HG03432 (cell line): ENCODE results near the gene FAF1.
"Not testable (repeated sequence)": the region's sequence is repeated elsewhere in the genome, so short reads cannot be mapped to it uniquely, and the experiment has no call there.

Source experiments
- ATAC-seq: cut with Tn5 transposase; IDR thresholded peaks from one replicate; pipeline ENCODE4 v1.9.1; 2021; ENCODE audit warnings: mild to moderate bottlenecking, moderate library complexity; ENCODE audit not compliant: unreplicated experiment

FAF1 gene

DNA sequence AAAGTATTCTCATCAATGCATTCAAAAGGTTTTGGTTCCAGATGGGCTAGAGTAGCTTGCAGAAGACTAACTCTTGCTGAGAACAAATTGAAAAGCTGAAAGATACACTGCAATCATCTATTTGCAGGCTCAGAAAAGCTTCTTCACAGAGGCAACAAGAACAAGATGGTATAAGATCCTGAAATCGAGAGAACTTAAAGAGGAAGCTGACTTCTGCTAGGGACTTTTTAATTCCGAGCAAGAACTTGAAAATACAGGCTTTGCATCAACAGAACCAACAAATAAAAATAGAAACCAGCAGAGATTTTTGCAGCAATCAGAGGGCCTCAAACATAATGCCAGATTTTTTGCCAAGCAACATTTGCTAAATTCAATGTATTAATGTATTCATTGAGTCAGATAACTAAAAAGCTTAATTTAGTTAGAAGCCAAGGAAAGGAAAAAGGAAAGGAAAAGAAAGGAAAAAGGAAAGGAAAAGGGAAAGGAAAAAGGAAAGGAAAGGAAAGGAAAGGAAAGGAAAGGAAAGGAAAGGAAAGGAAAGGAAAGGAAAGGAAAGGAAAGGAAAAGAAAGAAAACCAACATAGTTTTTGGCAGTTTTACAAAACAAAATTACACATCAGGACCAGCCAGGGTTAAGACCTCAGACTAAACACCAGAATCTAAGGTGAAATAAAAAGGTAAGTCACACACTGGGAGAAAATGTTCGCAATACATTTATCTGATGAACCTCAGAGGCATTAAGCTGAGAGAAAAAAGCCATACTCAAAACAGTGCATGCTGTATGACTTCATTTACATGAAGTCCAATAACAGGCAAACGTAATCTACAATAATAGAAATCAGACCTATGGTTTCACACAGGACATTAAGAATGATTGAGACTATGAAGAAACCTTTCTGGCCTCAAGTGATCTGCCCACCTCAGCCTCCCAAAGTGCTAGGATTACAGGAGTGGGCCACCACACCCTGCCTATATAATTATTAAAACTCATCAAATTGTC is 42.6 kb downstream of the FAF1 start:
- peak; percentile 70 for ATAC-seq

DNA sequence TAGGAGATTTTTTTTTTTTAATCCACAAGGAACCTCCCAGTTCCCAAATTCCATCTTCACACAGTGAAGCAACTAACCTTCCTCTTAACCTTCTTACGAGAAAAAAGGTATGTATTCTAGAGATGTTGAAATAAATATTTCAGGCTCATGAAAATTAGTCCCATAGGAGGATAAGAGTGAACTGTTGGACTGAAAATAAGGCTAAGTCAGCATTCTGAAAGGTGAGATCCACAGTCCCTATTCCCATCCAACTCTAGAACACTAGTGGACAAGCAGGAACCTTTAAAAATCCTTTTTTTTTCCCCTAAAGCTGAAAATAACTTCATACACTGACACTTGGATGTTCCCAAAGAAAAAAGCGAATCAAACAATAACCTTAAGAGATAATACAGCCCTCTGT is 44.4 kb downstream of the FAF1 start:
- ATAC-seq = no peak

DNA sequence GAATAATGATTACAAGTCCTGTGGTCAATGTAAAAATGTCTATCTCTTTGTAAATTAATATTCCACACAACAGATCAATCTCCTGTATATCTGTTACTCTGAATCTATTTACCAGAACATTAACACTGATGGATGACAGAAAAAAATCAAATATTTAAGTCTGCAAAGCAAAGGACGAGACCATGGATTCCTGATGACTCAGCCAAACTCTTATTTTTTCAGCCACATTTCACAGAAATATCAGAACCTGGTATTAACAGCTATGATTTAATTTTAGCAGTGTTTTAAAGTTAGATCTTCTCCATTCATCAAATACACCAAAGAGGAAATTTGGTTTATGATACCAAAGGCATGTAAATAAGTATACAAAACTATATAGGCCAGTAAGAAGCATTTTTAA is 46.1 kb downstream of the FAF1 start:
- no peak for ATAC-seq

DNA sequence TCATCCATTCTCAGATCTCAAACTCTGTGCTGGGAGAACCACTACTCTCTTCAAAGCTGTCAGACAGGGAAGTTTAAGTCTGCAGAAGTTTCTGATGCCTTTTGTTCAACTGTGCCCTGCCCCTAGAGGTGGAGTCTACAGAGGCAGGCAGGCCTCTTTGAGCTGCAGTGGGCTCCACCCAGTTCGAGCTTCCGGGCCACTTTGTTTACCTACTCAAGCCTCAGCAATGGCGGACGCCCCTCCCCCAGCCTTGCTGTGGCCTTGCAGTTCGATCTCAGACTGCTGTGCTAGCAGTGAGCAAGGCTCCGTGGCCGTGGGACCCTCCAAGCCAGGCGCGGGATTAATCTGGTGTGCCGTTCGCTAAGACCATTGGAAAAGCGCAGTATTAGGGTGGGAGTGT is 49.7 kb downstream of the FAF1 start:
- ATAC-seq = not testable (repeated sequence)

DNA sequence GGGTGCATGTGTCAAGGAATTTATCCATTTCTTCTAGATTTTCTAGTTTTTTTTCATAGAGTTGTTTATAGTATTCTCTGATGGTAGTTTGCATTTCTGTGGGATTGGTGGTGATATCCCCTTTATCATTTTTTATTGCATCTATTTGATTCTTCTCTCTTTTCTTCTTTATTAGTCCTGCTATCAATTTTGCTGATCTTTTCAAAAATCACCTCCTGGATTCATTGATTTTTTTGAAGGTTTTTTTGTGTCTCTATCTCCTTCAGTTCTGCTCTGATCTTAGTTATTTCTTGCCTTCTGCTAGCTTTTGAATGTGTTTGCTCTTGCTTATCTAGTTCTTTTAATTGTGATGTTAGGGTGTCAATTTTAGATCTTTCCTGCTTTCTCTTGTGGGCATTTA is 52.5 kb downstream of the FAF1 start:
- ATAC-seq = not testable (repeated sequence)

DNA sequence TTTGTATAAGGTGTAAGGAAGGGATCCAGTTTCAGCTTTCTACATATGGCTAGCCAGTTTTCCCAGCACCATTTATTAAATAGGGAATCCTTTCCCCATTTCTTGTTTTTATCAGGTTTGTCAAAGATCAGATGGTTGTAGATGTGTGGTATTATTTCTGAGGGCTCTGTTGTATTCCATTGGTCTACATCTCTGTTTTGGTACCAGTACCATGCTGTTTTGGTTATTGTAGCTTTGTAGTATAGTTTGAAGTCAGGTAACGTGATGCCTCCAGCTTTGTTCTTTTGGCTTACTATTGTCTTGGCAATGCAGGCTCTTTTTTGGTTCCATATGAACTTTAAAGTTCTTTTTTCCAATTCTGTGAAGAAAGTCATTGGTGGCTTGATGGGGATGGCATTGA is 54.0 kb downstream of the FAF1 start:
- not testable (repeated sequence) for ATAC-seq

DNA sequence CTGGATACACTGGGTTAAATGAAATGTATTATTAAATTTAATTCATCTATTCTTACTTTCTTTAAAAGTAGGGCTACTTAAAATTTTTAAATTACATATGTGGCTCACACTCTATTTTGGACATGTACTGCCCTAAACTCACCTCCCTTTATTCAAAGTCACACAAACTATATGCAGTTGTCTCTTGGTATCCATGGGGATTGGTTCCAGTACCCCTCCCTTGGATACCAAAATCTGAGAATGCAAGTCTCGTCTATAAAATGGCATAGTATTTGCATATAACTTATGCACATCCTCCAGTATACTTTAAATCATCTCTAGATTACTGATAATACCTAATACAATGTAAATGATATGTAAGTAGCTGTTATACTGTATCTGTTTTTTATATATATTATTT is 57.6 kb downstream of the FAF1 start:
- no peak for ATAC-seq

DNA sequence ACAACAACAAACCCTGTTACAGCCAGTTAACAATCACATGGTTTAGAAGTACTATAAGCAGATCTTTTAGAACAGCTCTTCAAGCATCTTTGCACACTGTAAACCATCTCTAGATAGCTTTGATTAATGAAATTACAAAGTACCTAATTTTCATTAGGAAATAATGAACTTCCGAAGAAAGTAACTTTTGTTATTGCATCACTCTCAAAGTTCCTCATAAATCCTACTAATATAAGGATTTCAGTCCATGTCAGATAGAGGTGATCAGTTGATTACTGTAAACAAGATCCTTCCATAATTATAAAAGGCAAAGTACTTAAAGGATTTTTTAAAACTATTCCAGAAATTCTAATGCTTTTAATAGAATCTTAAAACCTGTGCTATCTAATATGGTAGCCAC is 58.2 kb downstream of the FAF1 start:
- ATAC-seq = no peak

DNA sequence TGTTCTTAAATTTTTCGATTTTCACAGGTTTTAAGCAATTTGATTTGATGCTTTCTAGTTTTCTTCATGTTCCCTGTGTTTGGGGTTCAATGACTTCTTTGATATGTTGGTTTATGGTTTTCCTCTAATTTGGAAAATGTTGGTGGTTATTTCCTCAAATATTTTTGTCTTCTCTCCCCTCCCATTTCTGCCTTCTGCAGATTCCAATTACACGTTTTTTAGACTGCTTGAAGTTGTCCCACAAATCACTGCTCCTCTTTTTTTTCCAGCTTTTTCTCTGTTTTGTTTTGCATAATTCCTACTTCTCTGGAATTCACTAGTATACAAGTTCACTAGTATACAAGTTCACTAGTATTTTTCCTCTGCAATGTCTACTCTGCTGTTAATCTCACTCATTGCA is 61.3 kb downstream of the FAF1 start:
- ATAC-seq = no peak

DNA sequence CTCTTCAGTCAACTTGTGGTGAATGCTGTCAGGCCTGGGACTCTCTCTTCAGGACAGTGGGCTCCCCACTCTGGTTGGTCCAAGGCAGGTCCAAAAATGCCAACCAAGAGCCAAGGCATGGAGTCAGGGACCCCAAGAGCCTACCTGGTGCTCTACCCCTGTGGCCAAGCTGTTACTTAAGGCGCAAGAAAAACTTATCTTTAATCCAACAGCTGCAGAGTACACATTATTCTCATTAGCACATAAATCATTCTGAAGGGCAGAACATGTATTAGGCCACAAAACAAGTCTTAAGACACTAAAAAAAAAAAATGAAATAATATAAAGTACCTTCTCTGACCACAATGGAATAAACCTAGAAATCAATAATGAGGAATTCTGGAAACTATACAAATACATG is 65.7 kb downstream of the FAF1 start:
- ATAC-seq = no peak

DNA sequence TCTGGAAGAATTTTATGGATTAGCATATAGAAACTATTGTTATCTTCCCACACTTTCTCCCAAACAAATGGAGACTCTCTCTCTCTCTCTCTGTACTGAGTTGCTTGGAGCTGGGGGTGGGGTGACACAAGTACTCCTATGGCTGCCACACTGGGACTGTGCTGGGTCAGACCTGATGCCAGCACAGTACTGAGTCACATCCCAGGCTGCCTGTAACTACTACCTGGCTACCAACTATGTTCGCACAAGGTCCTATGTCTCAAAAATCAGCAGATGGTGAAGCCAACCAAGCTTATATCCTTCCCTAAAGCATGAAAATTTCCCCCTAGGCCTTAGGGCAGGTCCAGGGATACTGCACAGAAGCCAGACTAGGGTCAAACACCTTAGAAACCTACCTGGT is 66.6 kb downstream of the FAF1 start:
- ATAC-seq = no peak

DNA sequence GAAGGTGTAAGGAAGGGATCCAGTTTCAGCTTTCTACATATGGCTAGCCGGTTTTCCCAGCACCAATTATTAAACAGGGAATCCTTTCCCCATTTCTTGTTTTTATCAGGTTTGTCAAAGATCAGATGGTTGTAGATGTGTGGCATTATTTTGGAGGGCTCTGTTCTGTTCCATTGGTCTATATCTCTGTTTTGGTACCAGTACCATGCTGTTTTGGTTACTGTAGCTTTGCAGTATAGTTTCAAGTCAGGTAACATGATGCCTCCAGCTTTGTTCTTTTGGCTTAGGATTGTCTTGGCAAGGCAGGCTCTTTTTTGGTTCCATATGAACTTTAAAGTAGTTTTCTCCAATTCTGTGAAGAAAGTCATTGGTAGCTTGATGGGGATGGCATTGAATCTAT is 72.5 kb downstream of the FAF1 start:
- ATAC-seq = not testable (repeated sequence)

DNA sequence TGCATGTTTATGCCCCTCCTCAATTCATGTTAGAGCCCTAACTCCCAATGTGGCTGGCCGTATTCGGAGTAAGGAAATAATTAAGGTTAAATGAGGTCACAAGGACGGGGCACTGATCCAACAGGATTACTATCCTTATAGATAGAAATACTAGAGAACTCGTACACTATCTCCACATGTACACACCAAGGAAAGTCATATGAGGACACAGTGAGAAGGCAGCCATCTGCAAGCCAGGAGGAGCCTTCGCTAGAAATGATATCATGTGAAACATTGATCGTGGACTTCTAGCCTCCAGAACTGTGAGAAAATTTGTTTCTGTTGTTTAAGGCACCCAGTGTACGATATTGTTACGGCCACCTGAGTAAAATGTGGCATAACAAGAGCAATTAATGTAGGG is 79.7 kb downstream of the FAF1 start:
- no peak for ATAC-seq

DNA sequence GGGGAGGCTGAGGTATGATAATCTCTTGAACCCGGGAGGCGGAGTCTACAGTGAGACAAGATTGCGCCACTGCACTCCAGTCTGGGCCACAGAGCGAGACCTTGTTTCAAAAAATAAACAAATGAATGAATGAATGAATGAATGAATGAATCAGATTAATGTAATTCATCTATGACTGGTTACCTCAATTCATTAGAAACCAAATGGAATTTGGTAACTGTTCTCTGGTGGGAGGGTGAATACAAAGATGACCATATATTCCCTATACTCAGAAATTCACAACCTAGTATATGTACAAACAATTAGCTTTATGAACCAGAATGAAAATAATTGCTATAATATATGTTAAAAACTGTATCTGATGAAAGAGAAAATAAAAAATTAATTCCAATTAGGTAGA is 80.9 kb downstream of the FAF1 start:
- no peak for ATAC-seq

DNA sequence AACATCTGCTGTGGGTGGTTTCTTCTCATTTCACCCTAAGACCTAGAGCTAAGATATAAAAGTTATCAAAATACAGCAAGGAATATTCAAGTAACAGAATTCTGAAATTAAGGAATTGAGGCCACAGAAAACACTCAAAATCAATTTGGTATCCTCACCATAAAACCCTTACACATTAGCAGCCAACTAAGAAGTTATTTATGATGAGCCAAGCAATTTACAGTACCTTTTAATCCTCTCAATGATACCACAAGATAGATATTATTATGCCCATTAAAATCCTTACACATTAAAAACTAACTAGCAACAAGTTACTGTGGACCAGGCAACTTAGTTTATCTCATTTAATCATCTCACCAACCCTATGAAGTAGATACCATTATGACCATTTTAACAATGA is 81.6 kb downstream of the FAF1 start:
- ATAC-seq = no peak

DNA sequence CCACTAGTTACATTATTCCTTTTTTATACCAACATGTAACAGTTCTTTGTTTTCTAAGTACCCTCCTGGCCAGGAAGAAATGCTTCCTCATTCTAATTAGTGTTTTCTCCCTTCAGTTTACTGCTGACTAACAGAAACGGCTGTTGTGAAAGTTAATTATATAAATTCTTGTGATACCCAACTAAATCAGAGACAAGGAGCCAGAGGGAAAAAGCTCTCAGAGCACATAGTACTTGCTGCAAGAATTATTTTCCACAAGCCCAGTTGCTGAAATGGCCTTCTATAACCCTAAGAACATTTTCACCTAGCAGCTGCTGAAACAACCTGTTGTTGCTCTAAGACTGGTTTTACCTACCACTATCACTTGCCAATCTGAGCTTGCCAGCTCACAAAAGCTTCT is 82.4 kb downstream of the FAF1 start:
- no peak for ATAC-seq

DNA sequence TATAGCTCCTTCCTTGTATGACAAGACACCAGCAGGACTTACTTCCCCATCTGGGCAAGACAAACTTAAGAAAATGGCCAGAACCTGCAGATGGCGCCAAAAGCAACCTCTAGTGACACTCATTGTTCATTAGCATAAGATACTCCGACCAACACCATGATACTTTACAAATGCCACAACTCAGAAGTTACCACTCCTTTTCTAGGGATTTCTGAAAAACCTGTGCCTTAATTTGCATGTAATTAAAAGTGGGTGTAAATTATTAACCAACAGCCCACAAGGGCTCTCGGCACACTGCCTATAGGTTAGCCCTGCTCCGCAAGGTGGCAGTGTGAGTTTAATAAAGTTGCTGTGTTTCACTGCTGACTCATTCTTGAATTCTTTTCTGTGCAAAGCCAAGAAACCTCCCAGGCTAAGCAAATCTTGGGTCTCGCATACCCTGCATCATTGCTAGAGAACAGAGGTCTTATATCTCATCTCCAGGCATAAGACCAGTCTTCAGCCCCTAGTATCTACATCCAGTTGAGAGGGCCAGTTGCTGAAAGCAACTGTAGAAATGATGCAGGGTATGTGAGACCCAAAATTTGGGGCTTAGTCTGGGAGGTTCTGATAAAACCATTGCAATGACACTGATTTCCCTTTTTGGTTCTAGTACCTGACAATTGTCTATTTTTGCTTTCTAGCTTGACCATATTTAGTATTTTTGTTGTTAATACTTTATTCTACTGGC is 86.4 kb downstream of the FAF1 start:
- ATAC-seq = peak; percentile 95

DNA sequence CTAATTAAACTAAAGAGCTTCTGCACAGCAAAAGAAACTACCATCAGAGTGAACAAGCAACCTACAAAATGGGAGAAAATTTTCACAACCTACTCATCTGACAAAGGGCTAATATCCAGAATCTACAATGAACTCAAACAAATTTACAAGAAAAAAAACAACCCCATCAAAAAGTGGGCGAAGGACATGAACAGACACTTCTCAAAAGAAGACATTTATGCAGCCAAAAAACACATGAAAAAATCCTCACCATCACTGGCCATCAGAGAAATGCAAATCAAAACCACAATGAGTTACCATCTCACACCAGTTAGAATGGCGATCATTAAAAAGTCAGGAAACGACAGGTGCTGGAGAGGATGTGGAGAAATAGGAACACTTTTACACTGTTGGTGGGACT is 95.2 kb downstream of the FAF1 start:
- not testable (repeated sequence) for ATAC-seq

DNA sequence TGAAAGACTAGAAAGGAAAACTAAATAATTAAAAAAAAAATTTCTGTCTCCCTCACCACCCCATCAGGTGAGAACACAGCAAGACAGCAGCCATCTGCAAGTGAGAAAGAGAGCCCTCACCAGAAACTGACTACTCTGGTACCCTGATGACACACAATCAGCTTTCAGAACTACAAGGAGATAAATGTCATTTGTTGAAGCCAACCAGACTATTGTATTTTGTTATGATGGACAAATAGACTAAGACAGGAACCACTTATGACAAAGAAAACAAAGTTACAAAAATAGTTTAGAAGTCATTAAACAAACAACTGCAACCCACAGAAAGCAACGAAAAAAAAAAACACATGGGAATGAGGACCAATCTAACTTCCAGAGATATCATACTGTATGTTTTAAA is 98.3 kb downstream of the FAF1 start:
- no peak for ATAC-seq

DNA sequence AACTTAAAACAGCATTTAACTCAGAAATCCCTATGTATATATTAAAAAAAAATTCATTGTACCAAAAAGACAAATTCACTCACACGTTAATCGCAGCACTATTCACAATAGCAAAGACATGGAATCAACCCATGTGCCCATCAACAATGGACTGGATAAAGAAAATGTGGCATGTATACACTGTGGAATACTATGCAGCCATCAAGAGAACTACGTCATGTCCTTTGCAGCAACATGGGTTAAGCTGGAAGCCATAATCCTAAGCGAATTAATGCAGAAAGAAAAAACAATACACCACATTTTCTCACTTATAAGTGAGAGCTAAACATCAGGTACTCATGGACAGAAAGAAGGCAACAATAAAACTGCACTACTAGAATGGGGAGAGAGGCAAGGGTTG is 99.4 kb downstream of the FAF1 start:
- ATAC-seq = no peak

DNA sequence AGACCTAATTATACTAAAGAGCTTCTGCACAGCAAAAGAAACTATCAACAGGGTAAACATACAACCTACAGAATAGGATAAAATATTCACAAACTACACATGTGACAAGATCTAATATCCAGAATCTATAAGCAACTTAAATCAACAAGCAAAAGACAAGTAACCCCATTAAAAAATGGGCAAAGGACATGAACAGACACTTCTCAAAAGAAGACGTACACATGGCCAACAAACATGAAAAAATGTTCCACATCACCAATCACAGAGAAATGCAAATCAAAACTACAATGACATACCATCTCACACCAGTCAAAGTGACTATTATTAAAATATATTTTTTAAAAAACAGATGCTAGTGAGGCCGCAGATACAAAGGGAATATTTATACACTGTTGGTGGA is 99.8 kb downstream of the FAF1 start:
- no peak for ATAC-seq

DNA sequence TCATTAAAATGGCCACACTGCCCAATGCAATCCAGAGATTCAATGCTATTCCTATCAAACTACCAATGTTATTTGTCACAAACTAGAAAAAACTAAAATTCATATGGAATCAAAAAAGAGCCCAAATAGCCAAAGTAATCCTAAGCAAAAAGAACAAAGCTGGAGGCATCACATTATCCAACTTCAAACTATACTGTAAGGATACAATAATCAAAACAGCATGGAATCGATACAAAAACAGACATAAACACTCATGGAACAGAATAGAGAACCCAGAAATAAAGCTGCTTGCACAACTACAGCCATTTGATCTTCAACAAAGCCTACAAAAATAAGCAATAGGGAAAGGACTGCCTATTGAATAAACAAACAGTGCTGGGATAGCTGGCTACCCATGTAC is 100.4 kb downstream of the FAF1 start:
- ATAC-seq = no peak
